IPS DF 4.7 (cell line): ENCODE results near the gene TBC1D2.

ENCODE experiments used
- DNase-seq: peaks from one replicate; pipeline ENCODE4 v3.0.0-alpha.2; 2013; ENCODE audit warnings: low spot score; ENCODE audit errors: extremely low read depth

TBC1D2 gene

GRCh38 chr9:98172604-98173003 is 82.8 kb downstream of the TBC1D2 start:
- DNase-seq, result no peak

DNA sequence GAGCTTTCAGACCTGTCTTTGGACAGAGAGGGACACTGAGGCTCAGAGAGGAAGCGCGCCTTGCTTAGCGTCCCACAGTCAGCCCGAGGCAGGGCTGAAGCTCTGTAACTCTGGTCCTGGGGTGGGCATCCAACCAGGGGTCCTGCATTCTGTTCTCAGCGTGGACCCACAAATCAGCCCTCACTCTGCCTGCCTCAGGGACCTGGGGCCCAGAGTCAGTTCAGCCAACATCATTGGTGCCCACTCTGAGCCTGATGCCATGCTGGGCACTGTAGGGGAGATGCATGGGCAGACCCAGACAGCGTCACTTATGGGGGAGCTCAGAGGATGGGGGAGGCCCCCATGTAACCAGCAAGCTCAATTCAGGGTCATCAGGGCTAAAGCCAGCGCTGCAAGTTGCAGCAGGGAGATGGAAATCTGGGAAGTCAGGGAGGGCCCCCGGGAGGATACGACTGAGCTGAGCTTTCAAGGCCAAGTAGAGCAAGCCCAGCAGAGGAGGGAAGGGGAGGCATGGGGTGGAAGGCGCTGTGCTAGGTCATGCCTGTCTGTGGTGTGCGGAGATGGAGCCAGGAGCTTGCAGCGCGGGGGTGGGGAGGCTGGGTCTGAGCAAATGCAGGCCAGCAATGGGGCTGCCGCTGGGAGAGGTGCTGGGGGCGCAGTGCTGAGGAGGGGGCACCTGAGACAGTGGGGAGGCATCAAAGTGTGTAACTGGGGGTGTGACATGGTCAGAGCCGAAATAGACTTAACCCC is 84.1 kb downstream of the TBC1D2 start:
- DNase-seq, result no peak

- DNase-seq, result no peak
These were observed 86.4 kb downstream of the TBC1D2 start for GRCh38 chr9:98168941-98169488.

DNA sequence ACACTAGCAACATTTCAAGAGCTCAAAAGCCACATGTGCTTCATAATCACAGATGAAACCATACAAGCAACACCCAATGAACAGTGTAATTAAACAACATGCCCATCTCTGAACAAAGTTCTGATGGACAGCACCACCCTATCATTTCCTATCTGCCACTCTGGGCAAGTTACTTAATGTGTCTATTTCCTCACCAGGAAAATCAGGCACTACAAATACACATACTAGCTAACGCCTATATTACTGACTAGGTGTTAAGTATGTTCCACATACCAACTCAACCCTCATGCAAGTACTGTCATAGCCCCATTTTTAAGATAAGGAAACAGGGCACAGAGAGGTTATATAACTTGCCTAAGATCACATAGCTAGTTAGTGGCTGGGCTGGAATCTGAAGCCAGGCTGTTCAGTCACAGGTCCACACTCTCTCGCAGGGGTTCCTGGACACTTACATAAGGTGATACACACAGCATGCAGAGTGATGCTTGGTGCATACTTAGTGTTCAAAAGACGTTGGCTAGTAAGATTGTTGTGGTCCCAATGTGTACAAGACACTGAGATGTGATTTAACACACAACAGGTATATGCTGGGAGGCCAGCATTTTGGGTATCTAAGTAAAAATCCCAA is 87.2 kb downstream of the TBC1D2 start:
- no peak for DNase-seq

DNA sequence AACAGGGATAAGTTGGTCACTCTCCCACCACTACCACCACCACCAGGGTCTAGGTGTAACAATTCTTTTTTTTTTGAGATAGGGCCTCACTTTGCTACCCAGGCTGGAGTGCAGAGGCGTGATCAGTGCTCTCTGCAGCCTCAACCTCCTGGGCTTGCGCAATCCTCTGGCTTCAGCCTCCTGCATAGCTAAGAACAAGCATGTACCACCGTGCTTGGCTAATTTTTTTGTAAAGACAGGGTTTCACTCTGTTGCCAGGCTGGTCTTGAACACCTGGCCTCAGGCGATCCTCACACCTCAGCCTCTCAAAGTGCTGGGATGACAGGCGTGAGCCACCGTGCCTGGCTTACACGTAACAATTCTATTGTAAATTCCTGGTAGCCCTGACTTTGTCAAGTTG is 90.5 kb downstream of the TBC1D2 start:
- DNase-seq, result no peak

DNA sequence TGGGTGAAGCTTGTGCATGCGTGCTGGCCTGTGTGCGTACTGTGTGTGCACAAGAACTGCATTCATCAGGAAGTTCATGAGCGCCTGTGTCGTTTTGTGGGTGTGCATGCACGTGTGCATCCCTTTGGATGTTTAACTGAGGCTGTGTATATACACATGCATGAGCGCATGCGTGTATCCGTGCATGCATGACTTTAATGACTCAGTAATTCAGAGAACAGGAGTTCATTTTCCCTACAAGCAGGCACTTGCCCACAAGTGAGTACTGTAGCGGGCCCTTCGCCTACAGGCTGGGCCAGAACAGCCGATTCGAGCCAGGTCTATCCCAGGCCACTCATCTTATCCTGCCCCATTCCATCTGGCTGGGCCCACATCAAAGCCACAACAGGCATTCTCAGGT is 92.8 kb downstream of the TBC1D2 start:
- no peak for DNase-seq

- no peak for DNase-seq
These were observed 93.6 kb downstream of the TBC1D2 start for GRCh38 chr9:98161851-98162250.

DNA sequence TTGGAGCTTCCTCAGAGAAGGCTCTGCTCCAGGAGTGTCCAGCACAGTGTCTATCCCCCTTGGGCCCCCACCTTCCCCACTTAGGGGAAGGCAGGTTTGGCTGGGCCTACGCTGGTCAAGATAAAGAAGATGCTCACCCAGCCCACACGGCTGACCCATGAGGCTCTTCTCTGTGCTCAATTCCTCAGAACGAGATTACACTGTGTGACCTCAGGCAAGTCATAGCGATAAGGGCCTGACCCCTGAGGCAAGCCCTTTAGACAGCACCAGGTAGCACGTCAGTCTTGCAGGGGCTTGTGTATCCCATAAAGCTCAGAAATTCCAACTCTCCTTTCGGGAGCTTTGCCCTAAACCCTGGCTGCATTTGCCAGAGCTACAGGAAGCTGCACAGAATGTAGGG is 95.7 kb downstream of the TBC1D2 start:
- DNase-seq, result no peak

DNA sequence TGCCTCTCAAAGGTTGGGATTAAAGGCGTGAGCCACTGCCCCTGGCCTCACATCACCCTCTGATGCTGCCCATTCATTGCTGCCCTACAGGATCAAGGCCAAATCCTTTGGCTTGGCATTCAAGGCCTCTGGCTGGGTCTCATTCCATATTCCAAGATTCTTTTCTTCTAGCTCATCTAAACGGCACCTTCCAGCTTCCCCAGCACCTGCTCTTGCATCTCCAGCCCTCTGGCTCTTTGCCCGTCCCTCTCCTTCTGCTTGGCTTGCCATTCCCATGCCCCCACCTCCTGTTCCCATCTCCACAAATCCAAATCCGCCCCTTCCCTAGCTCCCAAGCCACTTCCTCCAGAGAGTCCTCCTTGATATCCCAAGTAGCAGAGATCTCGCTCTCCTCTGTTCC is 96.1 kb downstream of the TBC1D2 start:
- DNase-seq, result no peak

DNA sequence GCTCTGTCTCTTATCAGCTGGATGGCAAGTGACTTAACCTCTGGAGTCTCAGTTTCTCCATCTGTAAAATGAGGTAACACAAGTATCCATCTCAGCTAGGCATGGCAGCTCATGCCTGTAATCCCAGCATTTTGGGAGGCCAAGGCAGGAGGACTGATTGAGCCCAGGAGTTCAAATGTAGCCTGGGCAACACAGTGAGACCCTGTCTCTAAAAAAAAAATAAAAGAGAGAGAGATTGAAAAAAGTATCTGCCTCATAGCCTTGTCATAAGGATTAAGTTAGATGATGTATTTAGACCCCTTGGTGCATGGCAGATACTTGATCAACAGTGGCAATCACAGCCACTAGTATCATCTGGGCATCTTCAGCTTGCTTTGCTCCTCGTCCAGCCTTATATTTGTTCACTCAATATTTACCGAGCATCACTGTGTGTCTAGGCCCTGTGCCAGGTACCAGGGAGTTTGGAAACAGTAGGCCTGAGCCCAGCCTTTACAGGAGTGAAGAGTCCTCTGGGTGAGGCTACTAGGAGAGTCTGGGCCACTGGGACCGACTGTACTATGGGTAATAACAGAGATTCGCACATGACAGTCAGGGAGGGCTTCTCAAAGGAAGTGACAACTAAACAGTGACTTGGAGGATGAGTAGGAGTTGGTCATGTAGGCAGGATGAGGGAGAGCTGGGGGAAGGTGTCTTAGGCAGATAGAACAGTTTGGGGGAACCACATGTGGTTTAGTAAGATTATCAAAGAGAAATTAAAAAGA is 97.2 kb downstream of the TBC1D2 start:
- no peak for DNase-seq

- DNase-seq, result no peak
These were observed 98.1 kb downstream of the TBC1D2 start for GRCh38 chr9:98157372-98157771.

GRCh38 chr9:98154678-98155077 is 100.8 kb downstream of the TBC1D2 start:
- DNase-seq, result no peak

DNA sequence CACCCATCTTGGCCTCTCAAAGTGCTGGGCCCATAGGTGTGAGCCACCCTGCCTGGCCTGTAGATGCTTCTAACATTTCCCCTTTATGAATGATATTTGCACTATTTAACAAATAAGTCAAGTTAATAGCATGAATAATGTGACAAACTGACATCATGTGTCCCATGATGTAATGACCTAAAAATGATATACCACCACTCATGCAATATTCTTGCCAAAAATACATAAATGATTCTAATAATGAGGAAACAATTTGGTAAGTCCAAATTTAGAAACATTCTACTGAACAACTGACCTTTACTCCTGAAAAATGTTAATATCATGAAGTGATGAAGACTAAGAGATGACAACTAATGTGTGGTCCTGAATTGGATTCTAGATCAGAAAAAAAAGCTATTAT is 102.9 kb downstream of the TBC1D2 start:
- no peak for DNase-seq

GRCh38 chr9:98150721-98151120 is 104.7 kb downstream of the TBC1D2 start:
- DNase-seq, result no peak

- no peak for DNase-seq
These were observed 105.3 kb downstream of the TBC1D2 start for GRCh38 chr9:98150164-98150563.

- no peak for DNase-seq
These were observed 106.0 kb downstream of the TBC1D2 start for GRCh38 chr9:98149422-98149821.
